Hippocampal formation (tissue), 2 donors: ENCODE measurements around the gene INS.

Experiments used
- DNase-seq, 2 donors: peaks; one replicate each; lab custom pipeline; 2025; lab: John Stamatoyannopoulos, UW

The INS gene

GRCh38 chr11:2144544-2145248, 16.3 kb downstream of the INS start:
- no peak for DNase-seq

- no peak for DNase-seq
Measured at GRCh38 chr11:2143799-2144543, 17.0 kb downstream of the INS start.

DNA sequence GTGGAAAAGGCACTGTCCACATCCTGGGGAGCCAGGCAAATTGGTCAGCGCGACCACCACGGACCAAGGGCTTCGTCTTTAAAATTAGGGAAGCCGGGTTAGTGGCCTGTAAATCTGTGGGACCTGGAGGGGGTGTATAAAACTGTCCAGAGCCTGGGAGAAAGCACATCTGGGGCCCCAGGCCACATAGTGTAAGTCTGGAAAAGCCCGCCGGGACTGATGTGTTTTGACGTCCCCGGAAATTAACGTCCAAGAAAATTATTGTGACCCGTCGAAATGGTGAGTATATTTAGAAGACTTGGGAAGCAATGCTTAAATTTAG, 17.6 kb downstream of the INS start:
- no peak for DNase-seq

GRCh38 chr11:2142762-2143202, 18.2 kb downstream of the INS start:
- no peak for DNase-seq

GRCh38 chr11:2142300-2142759, 18.7 kb downstream of the INS start:
- no peak for DNase-seq

DNA sequence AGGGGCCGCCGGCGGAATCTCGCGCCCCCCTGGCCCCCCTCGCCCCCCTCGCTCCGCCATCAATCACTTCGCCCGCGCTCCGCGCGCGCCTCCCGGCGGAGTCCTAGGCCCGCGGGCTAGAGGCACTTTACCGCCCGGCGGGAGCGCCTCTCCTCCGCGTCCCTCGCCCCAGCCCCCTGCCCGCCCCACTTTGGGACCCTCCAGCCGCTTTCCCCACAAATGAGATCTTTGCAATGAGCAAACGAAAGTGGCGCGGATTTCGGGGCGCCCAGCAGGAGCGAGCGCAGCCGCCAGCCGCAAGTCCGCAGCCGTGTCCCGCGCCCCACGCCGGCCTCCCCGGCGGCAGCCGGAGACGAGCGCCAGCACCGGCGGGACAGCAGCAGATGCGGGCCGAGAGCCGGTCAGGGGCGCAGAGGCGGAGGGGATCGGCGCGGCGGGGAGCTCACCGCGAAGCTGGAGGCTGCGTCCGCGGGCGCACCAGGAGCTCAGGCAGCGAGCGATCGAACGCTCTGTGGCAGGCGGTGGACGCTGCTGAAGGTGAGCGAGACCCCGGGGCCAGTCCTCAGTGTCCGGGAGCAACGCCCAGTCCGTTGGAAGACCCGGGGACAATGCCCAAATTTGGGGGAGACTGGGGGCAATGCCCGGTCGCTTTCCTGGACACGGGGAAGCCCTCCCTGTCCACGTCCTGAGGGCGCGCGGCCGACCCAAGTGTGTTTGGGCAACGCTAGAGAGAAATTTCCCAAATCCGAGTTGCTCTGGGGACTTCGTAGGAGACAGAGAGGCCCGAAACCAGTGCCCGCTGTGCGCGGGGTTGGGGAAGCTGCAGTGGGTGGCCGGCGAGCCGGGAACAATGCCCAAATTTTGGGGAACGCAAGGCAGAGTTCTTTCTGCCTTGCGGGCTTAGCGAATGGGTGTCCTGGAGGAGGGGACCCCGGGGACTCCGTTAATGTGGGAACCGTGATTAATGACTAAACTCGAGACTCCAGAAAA, 20.3 kb downstream of the INS start:
- no peak for DNase-seq

DNA sequence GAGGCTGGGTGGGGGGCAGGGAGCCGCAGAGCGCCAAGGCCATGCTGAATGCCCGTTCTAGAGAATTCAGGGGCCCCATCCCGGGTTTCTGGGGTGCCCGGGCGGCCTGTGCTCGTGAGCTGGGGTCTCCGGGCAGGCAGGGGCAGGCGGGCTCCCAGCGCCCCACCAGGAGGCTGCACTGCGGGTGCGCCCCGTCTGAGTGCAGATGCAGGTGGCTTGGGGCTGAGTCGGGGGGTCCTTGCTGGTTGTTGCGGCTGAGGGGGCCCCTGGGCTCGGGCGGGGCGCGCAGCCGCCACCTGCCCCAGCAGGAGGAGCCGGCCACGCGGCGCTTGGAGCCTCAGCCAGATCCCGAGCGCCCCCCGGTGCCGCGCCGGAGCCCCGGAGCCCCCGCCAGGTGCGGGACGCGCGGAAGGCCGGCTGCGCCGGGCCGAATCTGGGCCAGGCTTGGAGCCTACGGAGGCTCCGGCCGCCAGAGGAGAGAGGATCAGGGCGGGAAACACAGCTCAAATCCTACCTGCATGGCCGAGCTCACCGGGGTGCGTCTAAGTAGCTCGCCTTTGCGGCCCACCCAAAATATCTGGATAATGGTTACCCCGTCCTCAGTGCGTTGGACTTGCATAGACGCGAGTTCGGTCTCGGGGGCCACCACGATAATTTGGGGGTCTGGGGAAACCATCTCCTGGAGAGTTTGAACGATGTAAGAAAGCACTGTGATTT, 21.2 kb downstream of the INS start:
- DNase-seq = no peak

- no peak for DNase-seq
Measured at GRCh38 chr11:2139123-2139521, 21.9 kb downstream of the INS start, which contains the start of gene IGF2. Gene IGF2 (minus strand): TSS chr11:2139389. CDS start chr11:2135523, 3,866 bp downstream.

DNA sequence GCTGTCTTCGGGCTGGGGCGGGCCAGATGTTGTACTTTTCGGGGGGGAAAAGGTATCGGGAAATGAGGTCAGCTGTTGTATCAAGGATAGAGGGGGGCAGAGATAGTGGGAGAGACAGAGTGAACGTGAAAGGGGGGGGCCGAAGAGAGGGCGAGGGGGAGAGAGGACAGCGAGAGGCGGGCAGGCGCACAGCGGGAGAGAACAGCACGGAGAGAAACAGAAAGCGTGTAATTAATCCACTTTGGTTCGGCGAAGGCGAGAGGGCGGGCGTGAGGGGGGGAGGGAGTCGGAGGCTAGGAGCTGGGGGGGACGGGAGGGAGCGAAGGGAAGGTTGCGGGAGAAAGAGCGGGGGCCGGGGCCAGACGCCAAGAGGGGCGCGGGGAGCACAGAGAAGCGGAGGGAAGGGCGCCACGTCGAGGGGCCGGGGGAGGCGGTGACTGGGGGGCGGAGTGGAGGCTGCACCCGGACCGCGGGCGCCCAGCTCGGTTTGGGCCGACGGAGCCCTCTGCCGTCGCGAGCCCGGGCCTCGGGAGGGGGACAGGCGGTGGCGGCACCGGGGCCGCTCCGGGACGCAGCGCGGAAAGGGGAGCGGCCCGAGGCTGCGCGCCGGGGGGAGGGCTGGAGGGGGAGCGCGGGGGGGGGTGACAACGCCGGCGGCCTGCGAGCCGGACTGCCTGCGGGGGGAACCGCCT, 22.4 kb downstream of the INS start:
- no peak for DNase-seq

GRCh38 chr11:2138068-2138430, 23.0 kb downstream of the INS start:
- DNase-seq = no peak

- no peak for DNase-seq
Measured at GRCh38 chr11:2137202-2138067, 23.6 kb downstream of the INS start.

- no peak for DNase-seq
Measured at GRCh38 chr11:2136952-2137201, 24.1 kb downstream of the INS start.

GRCh38 chr11:2136209-2136951, 24.6 kb downstream of the INS start:
- DNase-seq = no peak

DNA sequence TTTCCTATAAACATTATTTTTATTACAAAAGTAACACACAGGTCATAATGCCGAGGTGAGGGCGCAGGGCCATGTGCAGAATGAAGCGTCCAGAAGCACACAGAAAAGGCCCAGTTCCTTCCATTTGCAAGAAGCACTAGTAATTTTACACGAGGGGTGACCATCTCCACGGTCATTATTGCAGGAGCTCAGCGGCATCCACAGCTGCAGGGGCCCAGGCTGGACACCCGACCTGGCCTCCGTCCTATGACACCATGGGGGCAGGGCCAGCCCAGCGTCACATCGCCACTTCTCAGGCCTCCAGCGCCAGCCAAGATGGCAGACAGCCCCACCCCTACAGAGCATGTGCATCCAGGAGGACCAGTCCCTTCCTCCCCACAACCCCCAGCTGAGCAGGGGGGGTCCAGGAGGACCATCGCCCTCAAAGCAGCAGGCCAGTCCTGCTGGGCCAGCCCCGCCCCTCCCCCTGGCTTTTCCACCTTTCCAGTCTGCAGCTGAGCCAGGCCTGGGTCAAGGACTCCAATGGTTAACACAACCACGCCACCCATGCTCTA, 25.3 kb downstream of the INS start:
- no peak for DNase-seq

DNA sequence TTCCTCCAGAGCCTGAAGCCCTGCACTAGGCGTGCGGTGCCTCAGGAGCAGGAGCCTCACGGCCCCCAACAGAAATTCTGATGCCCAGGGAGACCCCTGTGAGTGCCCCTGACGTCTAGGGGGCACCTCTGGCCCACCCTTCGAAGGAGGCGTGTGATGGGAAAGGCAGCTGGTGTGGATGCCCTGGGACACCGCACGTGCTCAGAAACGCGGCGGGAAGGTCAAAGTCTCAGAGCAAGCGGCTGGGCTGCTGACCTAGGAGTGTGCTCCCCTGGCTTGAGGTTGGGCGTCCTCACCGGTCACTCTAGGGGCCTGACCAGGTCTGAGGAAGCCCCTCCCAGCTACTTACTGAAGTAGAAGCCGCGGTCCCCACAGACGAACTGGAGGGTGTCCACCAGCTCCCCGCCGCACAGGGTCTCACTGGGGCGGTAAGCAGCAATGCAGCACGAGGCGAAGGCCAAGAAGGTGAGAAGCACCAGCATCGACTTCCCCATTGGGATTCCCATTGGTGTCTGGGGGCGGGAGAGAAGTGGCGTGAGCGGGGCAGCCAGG, 25.9 kb downstream of the INS start:
- no peak for DNase-seq

DNA sequence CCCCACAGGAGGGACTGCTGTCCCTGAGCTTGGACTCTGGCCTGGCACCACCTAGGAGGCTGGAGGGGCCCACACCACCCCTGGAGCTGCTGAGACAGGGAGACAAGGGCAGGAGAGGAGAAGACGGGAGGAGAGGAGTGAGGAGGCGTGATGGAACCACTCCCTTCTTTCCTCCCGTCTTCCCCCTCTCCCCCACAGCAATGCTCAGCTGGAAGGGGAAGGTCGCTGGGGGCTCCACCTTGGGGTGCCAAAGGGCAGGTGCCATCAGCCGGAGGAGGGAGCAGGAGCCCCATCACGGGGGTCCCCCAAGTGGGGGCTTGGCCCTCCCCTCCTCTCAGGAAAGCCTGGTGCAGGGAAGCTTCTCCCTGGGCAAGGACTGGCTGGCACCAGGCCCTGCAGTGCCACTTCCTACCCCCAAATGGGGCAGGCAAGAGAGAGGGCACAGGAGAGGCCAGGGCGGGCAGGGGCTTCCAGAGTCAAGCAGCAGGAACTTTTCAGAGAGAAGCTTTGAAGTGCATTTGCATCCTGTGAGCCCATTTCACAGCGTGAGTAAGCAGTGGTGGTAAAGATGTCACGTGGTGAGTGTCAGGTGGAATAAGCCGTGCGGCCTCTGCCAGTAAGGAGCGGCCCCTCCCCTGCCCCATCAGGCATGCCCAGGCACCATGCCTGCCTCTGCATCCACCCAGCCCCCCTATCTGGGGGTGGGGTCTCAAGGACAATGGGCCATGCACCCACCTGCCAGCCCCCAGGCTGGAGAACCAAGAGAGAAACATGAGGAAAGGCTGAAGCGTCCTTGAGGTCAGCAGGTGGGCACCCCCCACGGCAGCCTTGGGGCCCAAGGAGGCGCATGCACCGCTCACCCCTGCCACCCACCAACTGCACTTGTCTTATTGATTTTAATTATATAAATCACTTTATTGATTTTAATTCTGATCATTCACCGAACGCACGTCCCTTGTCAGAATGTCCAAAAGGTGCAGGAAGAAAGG, 26.7 kb downstream of the INS start:
- no peak for DNase-seq

DNA sequence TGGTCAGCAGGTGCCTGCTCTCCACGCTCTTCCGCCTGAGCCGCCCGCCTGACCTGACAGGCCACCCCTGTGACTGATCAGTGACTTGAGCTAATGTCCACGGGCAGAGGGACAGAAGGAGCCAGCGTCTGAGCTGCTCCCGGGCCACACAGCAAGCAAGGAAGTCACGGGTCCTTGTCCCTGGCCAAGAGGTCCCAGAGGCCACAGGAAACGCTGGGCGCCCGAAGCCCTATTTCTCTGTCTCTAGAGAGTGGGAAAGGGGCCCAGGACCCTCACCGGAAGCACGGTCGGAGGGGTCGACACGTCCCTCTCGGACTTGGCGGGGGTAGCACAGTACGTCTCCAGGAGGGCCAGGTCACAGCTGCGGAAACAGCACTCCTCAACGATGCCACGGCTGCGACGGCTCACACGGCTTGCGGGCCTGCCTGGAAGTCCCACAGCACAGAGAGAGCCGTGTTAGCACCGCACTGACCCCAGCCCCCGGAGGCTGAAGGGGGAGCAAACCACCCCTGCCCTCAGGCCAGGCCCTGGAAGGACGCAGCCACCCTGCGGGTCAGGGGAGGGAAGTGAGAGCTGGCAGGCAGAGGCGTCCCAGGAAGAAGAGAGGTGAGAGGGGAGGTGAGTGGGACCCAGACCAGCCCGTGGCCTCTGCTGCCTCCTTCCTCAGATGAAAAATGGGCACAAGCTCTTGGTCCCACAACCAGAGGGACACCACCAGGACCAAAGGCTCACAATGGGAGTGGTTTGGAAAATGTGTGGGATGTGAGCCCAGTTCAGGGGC, 27.6 kb downstream of the INS start:
- DNase-seq = no peak
